C1 segment of cervical spinal cord (tissue), 14 donors: ENCODE results near the gene MAST4.
A peak's percentile ranks its signal among the peaks of the same experiment; 100 is the strongest.
"Not testable (repeated sequence)": the region's sequence is repeated elsewhere in the genome, so short reads cannot be mapped to it uniquely, and the experiment has no call there.

Experiments used
- DNase-seq, 14 donors: peaks; one replicate each; lab custom pipeline; 2025; lab: John Stamatoyannopoulos, UW

Gene MAST4

DNA sequence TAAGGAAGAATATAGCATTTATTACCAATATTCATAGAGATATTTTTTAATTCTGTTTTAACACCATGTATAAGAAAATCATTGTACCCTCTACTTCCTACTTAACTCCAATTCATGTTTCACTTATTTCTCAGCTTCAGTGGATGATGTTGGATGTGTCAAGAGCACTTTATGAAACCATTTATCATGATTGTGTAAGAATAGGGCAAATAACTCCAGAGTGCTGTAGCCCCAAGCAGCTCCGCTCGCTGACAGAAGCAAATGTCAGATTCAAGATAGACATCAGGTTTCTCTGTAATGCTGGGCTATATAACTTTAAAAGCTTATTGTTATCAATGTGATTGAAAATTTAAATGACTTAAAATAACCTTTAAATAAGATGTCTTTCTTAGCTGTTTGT, 50.4 kb downstream of the MAST4 start:
- DNase-seq, result no peak

DNA sequence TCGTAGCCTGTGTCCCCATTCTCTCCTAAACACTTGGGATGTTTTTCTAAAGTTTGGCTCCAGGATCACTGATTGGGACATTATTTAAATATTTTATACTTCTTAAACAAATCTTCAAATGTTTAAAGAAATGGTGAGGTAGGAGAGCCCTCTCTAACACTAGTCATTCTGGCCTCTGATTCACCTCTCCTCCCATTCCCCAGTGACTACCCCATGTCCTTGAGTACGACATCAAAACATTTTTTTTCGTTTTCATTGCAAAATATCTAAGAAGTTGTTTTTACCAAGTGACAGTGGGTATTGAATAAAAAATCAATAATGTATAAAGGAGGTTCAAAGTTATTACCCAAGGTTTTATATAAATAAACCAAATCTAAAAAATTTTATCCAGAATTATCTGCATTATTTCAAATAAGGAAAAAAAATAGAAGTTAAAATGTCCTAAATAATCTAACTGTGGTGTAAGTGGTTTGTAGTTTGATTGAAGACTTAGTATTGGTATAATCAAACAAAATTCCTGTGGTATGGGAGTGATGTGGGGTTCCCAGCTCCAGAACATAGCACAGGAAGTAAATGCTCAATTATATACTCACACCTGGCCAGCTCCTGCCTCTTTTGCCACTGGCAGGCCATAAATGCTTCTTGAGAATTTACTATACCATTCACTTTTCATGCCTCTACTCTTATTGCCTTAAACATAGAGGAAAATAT, 51.1 kb downstream of the MAST4 start:
- DNase-seq, result no peak

DNA sequence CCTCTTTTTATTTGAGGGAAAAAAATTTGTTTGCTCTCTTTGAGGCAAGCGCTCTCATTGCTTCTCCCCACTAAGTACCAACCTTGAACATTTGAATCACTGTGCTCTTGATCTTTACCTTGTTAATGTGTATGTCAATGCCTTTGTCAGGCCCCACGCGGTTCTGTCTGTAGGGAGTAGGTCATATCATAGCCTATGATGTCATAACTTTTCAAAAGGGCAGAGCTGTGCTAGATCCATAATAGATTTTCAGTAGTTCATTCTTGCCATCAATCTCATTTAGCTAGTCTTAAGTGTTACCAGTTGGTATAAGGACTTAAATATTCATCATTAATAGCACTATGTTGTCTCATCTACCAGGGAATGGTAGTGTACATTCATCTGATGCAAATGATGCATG, 56.6 kb downstream of the MAST4 start:
- DNase-seq, result no peak

DNA sequence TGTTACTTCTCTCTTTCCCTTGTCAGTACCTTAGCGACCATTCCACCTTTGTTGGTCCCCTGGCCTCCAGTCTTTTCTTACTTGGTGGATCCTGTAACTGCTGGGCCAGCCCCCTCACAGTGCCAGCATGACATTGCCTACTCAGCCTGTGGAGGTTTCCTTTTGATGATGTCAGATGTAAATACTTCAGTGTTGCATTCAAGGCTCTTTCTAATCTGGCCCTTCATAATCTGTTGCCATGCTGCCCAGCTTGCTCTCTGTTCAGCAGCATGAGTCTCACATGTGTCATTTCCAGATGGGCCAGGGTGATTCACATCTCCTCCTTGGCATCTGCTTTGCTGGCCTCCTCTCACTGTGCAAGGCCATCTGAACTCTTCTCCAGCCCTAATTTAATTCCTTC, 57.1 kb downstream of the MAST4 start:
- DNase-seq, result no peak

DNA sequence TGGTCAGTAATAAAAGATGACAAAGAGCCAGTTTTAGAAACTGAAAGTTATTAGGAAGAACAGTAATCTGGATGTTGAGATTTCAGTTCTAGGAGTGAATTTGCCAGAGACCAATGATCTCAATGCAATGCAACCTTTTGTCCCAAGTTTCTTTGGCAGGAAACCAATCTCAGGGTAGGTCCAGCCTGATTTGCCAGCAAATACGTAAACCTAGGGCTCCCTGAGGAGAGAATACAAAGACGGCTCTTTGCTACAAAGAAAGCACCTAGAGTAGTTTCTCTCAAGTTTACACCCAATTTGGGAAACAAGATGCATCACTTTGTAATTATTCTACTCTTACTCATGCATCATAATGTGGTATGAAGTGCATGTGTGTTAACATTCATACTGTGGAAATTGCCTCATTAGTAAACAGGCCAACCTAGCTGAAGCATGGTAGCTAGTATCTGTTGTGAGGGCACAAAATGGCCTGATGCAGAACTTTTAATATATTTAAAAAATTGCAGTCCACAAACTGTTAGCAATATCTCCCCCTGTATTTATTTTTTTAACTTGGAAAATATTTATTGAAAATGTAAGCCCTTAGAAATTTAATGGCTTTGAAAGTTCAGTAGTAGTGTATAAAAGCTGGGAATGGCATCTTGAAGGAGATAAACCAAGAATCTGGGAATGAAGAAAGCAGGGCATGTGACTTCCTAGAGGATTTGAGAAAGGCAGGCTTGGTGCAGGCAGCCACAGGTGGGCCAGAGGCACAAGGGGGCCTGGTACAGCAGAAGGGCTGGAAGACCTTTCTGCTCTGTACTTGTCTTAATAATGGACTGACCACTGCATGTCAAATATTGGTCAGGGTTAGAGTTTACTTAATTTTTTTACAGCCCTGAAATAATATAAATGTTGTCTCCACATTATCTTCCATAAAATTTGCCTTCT, 59.5 kb downstream of the MAST4 start:
- no peak for DNase-seq

DNA sequence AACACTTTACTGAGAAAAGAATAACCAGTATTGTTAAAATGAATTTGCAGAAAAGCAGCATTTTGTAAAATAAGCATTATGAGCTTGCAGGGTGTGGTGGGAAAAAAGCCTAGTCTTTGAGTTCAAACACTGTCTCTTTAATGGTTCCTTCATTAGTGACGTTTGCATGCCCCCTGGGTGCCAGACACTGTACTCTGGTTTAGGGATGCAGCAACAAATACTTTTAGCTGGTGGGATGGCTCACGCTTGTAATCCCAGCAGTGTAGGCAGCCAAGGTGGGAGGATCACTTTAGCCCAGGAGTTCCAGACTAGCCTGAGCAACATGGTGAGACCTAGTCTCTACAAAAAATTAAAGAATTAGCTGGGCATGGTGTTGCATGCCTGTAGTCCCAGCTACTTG, 62.3 kb downstream of the MAST4 start:
- DNase-seq, result no peak

DNA sequence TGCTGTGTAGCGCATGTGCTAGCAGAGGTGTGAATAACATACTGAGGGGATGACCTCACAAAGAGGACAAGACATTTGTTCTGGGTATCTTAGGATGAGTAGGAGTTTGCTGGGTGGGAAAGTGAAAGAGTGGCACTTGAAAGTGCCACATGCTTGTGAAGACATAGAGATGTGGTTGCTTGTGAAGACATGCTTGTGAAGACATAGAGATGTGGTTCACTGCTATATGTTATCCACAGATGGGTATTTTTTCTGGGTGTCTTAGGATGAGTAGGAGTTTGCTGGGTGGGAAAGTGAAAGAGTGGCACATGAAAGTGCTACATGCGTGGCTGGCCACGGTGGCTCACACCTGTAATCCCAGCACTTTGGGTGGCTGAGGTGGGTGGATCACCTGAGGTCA, 63.6 kb downstream of the MAST4 start:
- no peak for DNase-seq

DNA sequence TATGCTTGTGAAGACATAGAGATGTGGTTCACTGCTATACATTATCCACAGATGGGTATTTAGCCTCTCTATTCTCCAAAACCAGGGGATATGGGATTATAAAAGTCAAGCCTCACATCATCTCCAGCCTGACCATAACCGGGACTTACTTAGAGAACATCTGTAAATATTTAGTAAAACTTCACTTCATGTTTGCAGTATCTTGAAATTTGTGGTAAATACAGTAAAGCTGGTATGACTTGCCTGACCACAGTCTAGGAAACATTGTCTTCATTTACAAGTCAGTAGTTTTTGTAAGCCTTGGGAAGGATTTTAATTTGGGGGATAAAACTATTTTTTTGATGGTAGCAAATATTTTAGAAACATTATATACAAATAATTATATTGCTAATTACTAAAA, 64.2 kb downstream of the MAST4 start:
- DNase-seq, result no peak

DNA sequence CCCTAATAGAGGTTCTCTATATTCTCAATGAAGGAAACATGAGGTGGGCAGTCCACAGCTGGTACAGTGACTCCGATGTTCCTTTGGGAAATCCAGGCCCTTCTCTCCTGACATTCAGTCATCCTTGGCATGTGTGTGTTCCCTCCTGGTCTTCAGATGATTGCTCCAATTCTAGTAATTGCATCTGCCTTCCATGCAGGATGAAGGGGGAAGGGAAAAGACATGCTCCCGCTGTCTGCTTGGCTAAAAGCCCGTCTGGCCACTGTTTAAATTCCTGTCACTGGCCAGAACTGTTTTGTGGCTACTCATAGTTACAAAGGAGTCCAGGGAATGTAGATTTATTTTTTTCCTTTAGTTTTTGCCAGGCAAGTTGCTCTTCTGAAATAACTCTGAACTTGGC, 65.0 kb downstream of the MAST4 start:
- DNase-seq, result peak in 4 of 14 donors; percentile 1 to 28 (median 9)

DNA sequence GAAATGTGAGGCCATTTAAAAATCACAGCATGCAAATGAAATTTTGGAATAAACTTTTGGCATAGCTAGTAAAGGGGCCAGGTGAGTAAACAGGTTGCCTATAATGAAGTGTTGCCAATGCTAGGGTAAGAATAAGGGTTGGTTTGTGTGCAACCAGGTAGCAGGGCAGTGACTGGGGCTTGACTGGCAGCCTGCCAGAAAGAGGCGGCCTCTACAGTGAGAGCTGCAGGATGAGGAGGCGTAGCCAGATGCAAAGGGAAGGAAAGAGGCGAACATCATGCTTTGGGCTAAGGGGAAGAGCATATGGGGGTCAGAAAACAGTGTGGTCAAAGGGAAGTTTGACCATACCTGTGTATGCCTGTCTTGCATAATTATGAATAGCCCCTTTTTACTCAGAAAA, 70.6 kb downstream of the MAST4 start:
- no peak for DNase-seq

DNA sequence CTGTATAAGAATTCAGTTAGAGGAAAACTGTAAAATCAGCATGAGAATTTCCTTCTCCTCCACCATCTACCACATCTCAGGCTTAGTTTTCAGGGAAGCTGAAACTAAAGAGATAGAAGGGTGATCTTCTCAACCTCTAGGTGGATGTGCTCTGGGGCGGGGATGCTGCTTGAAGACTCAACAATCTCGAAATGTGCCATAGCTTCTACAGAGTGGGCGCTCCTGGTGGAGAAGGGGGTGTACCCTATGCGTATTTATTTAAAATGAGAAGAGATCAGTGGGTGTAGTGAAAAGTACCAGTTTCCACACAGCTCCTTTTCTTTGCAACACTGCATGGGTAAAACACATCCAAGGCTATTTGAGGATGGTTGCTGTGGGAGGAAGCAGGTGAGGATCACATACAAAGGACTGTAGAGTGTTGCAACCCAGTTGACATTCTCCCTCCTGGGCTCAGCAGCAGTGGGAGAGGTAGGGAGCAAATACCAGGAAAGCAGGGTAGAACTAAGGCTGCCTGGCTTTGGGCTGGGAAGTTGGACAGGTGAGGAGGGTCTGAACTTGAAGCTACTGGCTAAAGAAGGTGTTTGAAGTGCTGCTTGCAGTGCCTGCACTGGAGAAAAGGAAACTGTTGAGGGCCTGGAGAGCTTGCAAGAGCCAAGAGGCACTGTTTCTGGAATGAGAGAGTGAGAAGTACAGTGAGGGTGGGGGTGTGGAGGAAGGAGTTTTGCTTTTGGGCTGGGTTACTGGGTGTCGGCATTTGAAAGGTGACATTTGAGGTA, 73.1 kb downstream of the MAST4 start:
- DNase-seq, result no peak

DNA sequence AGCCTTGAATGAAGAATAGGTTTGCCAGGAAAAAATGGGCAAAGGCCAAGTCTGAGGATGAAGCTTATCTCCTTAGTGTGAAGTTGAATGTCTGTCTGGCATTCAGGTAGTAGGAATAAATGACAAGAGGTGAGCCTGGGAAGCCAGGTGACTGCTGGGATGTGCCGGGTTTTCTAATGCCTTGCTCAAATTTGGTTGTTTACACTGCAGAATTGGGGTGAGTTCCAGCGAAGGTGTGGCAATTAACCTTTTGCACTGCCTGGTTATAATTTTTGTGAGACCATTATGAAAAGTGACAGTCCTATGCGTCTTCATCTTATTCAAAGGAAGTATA, 73.6 kb downstream of the MAST4 start:
- DNase-seq, result no peak

DNA sequence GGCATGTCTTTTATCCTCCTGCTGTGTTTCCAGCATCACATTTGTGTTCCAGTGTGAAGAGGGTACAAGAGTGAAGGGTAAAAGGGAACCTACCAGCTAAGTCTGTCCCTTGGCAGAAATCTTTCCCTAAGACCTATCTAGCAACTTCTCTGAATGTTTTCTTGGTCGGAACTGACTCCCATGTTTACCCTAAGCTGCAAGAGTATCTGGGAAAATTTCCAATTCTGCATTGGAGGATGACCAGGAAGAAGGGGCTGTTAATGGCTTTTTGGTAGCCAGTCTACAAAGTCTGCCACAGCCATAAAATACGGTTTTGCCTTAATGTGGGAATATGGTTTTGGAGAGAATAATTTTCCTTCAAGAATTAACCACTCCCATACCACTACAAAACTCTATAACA, 75.1 kb downstream of the MAST4 start:
- no peak for DNase-seq

DNA sequence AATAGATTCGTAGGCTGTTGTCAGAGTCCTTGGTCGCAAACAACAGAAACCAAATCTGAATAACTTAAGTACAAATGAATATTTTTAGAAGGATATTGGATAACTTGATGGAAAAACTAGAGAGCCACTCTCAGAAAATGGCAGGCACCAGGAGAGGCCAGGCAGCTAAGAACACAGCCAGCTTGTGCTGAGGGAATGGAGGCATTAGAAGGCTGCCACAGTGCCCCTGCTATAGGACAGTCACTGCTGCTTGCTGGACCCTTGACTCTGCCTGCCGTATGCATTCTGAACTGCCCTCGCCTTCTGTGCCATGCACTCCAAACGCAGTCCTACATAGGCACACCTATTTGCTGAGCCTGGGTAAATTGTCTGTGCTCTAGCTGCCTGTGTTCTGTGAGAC, 78.6 kb downstream of the MAST4 start:
- DNase-seq, result no peak

DNA sequence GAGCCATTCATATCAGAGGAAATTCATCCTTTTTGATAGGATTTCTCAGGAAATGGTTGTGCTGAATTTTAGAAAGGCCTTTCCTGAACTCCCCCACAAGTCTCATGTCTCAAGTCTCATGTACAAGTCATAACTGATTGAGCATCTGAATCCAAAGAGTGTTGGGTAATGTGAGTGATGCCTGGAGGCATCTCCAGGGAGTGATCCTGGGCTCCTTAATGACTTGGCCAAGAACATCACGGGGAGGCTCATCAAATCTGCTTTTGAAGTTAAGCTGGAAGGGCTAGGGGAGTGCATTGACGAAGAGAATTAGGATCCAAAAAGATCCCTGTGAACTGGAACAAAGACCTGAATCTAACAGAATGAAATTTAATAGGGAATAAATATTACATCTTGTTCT, 79.2 kb downstream of the MAST4 start:
- DNase-seq, result no peak

DNA sequence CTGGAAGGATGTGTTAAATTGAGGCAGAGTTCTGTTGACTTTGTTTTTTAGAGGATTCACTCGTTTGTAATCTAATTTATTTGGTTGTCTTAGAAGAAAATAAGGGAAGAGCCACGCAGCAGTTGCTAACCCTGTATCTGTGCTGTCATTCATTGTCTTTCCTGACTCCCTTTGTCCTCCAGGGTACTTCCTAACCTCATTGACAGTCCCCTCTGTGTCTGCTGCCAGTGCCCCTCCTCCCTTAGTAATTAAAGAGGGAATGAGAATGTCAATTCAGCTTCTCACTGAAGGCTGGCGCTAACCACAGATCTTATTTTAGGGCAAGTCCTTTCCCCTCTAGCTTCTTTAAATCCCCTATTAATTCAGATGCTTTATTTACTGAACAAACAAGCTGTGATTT, 84.0 kb downstream of the MAST4 start:
- DNase-seq, result no peak

DNA sequence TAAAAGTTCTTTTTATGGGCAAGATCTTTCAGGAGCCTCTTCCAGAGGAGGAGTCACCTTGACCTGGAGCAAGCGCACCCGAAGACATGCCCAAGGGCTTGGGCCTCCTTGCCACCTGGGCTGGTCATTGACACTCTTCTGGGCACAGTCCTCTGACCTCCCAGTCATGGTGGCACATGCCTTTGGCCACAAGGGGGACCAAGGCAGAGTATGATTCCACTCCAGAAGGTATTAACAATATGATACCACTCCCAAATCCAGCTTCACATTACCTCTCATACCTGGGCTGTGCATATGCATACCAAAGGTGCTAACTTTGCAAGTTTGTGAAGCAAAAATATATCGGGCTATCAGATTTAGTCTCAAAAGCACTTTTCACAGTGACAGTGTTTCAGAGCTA, 84.6 kb downstream of the MAST4 start:
- no peak for DNase-seq

DNA sequence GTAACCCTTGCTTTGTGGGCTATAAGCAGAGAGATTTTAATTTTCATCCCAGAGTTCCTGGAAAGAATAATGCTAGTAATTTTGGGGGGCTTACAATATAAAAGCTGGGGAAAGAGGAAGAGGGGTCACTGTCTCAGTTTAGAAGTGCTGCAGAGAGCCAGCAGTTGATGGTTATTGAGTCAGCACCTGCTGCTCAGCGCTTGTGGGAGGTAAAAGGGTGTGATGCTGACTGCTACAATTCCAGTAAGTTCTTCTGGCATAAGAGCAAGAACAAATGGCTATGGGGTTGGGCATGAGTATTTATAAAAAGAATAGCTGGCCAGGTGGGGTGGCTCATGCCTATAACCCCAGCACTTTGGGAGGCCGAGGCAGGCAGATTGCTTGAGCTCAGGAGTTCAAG, 88.5 kb downstream of the MAST4 start:
- no peak for DNase-seq

DNA sequence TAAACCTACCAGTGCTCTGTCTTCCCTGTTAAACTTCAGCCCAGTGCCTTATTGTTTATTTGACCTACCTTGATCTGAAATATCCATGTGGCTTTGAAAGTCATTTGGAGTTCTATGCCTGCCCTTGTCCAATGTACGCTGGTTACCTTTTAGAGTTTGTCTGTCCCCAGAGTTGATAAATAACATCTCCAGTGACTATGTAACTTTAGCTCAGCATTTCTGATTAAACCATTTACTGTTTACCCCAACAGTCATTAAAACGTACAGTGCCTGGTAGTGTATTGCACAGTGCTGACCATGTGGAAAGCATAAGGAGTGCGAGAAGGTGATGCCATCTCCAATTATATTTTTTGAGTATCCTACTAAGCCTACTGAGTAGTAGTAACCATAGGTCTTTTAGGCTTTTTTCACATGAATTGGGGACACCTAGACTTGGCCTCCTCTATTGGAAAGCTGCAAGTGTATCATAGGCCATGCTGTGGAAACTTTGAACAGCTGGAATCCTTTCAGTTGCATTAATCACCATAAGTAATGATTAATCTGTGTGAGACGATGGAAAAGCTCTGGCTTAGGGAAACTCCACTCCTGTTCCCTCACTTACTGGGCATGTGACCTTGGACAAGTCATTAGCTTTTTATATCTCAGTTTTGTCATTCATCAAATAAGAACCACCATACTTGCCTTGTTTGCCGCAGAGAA, 93.5 kb downstream of the MAST4 start:
- DNase-seq, result no peak

DNA sequence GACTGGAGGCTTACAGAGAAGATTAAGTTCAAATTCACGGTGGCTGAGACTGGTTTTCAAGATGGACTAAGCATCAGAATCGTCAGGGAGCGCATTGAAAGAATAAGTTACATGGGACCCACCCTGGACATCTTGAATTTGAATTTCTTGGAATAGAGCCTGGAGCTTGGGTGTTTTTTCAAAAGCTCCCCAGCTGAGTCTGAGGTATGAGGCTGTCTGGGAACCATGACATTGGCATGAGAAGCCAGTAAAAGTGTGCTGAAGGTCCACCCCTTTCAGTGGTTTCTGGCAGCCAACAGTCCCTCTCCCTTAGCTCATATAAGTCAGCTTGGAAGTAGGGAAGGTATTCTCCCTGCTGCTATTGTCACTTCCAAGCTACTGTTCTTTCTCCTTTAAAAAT, 97.8 kb downstream of the MAST4 start:
- no peak for DNase-seq

DNA sequence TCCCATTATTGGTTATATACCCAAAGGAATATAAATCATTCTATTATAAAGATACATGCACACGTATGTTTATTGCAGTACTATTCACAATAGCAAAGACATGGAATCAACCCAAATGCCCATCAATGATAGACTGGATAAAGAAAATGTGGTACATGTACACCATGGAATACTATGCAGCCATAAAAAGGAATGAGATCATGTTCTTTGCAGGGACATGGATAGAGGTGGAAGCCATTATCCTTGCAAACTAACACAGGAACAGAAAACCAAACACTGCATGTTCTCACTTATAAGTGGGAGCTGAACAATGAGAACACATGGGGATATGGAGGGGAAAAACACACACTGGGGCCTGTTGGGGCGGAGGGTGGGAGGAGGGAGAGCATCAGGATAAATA, 99.6 kb downstream of the MAST4 start:
- not testable (repeated sequence) for DNase-seq
